HG03378 (cell line): Measurements from ENCODE around the gene MRPS33.
A peak's percentile ranks its signal among the peaks of the same experiment; 100 is the strongest.

Experiments used
- ATAC-seq: cut with Tn5 transposase; IDR thresholded peaks from one replicate; pipeline ENCODE4 v1.9.1; 2021; ENCODE audit warnings: mild to moderate bottlenecking, moderate library complexity; ENCODE audit not compliant: unreplicated experiment

The MRPS33 gene

GRCh38 chr7:141012696-141013344, 1.9 kb downstream of the MRPS33 start:
- ATAC-seq, result no peak

- ATAC-seq, result peak; percentile 39
Measured at GRCh38 chr7:141012044-141012685, 2.6 kb downstream of the MRPS33 start.

GRCh38 chr7:141011443-141011842, 3.3 kb downstream of the MRPS33 start:
- no peak for ATAC-seq

- no peak for ATAC-seq
Measured at GRCh38 chr7:141003172-141004065, 11.3 kb downstream of the MRPS33 start.

GRCh38 chr7:141001546-141001945, 13.2 kb downstream of the MRPS33 start:
- ATAC-seq, result no peak

- no peak for ATAC-seq
Measured at GRCh38 chr7:141001122-141001521, 13.6 kb downstream of the MRPS33 start.

- ATAC-seq, result no peak
Measured at GRCh38 chr7:140998715-140999114, 16.0 kb downstream of the MRPS33 start.

- ATAC-seq, result no peak
Measured at GRCh38 chr7:140992422-140992821, 22.3 kb downstream of the MRPS33 start.

- ATAC-seq, result no peak
Measured at GRCh38 chr7:140990193-140990962, 24.4 kb downstream of the MRPS33 start.

- ATAC-seq, result no peak
Measured at GRCh38 chr7:140989068-140989467, 25.7 kb downstream of the MRPS33 start.

- ATAC-seq, result no peak
Measured at GRCh38 chr7:140983802-140984201, 30.9 kb downstream of the MRPS33 start.

- no peak for ATAC-seq
Measured at GRCh38 chr7:140982508-140982907, 32.2 kb downstream of the MRPS33 start.

GRCh38 chr7:140981951-140982350, 32.8 kb downstream of the MRPS33 start:
- ATAC-seq, result no peak

- no peak for ATAC-seq
Measured at GRCh38 chr7:140977741-140978140, 37.0 kb downstream of the MRPS33 start.

GRCh38 chr7:140972876-140973829, 41.6 kb downstream of the MRPS33 start:
- ATAC-seq, result no peak

GRCh38 chr7:140972344-140972743, 42.4 kb downstream of the MRPS33 start:
- ATAC-seq, result no peak

- no peak for ATAC-seq
Measured at GRCh38 chr7:140967438-140967837, 47.3 kb downstream of the MRPS33 start.

- no peak for ATAC-seq
Measured at GRCh38 chr7:140966561-140967233, 48.1 kb downstream of the MRPS33 start.

GRCh38 chr7:140961117-140961516, 53.6 kb downstream of the MRPS33 start:
- no peak for ATAC-seq
